ENCODE data around the gene SPATS2L.
A peak's percentile ranks its signal among the peaks of the same experiment; 100 is the strongest.

Gene SPATS2L

DNA sequence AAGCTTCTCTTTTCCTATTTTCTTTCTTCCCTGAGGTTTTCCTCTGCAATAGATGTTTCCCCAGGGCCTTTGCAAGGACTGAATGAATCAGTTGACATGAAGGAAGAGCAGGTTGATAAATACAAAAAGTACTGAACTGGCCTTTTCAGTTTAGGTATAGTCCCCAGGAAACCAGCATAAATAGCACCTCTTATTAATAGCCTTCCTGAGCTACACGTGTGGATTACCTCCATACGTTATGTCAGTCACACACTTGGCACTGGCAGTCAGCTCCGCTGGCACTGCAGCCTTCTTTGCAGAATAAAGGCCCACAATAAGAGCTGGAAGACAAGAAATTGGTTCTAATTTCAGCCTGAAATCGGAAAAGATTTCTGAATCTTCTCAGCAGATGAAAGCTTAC is 142.7 kb downstream of the SPATS2L start:
- DNase-seq: no peak

DNA sequence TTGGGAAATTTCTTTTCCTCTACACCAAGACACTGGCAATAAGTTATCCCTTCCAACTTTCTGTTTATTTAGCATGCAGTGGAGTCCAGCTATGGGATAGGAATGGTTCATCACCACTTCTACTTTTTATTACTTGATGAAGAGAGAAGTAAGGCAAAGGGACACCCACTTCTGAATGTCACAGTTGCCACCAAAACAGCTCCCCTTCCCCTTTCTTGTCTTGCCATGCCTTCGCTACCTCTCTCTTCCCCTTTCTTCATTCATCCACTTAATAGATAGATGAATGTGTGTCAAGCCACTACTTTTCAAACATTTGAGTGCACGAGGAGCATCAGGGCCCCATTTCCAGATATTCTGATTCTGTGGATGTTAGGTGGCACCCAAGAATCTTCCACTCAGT is 143.8 kb downstream of the SPATS2L start:
- DNase-seq: no peak

DNA sequence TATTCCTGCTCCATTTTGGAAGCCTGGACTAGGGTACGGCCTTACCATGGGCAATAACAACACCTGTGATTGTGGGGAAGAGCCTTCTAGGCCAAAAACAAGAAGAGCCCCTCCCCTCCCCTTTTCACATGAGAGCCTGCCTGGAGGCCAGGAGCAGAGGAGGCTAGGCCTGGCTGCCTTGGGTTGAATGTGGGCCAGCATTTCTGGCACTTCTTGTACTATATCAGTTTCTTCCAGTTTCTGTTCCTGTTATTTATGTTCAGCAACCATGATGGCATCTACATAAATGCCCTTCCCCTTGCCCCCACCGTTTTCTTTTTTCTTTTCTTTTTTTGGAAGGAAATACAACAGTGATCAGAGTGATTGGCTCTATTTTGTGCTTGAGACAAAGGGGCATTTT is 145.0 kb downstream of the SPATS2L start:
- DNase-seq: no peak

DNA sequence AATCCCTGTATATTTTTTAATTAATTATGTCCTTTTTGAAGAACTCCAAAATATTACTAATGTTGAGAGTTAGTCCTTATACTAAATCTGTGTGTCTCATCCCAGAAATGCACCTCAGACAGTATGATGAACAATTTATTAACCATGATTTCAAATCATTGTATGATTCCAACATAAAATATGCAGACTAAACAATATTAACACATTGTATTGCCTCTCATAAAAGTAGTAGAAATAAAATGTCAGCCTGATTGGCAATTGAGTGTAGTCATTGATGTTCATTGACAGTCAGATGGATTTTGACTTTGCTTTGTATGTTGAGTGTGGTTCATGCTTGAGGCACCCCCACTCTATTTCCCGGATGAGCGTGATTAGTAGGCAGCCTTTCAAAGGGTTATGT is 145.9 kb downstream of the SPATS2L start:
- DNase-seq: no peak

DNA sequence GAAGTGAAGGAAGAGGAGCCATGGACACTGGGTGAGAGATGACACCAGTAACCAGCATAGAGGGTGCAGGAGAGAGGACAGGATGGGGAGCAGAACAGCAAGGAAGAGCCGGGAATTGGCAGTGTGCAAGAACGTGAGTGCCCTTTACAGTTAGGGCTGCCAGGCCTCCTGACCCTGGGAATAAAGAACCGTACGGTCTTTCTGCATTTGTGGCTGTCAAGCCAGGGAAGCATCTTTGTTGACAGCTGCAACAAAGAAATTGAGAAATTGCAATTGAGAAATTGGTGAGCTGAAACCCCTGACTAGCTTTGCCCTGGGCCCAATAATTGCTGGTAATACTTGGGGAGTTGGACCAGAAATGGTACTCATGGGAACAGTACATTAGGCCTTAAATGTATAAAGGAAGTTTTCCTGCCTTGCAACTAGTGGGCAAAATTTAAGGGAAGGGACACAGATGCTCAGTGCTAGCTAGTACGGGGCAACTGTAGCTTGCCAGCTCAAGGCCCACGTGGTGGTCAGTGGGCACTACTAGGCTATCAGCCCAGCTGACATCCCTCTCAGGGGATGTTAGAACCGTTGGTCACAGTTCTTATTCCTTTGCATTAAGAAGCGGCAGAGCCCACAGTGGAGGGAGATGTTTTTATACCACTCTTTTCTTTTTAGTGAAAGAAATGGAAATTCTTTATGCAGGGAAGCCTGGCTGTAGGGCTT is 146.8 kb downstream of the SPATS2L start:
- DNase-seq: no peak

DNA sequence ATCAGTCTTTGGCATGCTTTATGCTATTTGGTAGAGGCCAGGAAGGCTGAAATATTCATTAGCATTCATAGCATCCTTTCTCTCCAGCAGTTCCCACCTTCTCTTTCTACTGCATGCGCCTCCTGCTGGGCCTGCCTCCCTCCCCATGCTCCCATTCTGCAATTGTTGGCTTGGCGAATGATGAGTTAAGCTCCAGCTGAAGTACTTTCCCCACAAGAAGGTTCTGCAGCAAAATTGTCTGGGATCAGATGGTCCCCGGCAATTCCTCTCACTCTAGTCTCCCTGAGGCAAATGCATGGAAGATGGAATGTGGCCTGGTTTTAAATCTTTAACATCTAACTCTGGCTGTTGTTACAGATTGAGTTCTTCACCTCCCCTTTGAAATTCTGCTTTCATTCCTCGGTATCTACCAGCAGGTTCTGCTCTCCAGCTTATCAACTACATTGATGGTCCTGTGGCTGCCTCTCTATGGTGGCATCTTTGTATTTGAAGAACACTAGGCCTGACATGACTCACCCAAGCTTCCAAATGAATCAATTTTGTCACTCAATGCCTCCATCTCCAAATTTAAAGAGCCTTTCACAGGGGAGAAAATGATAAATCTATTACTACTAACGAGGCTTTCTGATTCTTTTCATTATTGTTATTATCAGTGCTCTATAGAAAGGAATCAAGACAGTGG is 147.5 kb downstream of the SPATS2L start:
- DNase-seq: no peak

DNA sequence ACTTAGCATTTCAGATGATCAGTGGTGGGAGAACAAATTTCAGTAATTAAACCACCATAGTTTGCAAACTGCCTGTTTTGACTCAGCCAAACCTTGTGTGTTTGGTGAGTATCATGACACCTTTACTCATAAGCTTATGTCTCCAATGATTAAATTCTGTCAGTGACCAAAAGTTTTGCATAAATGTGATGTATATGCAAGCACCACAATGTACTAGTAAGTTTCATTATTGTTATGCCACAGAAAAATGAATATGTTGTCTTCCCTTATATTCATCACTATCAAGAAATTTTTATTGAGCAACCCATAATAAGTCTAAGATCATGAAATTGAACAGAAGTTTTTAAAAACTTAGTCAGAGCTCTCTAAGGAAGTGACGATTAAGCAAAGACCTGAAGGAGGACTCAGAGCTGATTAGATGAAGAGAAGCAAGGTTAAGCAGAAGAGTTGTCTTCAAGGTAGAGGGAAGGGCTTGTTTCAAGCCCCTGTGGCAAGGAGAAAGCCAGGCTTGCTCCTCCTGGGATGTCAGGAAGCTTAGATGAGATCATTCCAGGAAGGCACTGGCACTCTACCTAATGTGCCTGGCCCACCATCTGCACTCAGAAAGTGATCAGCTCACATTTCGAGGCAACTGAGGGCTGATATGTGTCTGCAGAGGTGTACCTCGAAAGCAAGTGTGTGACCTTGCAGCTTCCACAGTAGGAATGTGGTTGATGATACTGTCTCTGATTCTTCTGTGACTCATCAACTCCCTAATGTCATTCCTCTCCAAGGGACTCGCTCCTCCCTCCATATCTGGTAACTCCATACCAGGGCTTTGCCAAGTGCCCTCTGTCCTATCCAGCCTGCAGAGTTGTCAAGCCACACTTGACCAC is 148.7 kb downstream of the SPATS2L start:
- DNase-seq: no peak

DNA sequence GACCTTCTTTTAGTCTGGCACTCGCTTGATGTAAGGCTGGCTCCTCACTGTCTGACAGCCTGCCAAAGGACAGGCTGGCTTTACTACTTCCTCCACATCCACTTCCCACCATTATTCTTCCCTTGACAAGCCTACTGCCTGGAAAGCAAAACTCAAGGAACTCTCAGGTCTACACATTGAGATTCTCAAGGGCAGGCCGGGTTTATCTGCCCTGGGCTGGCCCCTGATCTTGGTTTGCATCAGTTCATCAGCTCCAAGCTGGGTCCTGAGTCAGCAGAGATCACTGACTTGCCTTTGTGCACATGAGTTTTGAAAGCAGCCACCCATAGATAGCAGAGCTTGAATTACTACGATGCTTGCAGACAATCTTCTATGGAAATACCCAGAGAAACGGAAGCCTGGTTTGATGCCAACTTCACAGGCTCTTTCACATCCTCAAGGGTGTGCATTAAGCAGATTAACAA is 149.5 kb downstream of the SPATS2L start:
- peak; percentile 68 for DNase-seq

DNA sequence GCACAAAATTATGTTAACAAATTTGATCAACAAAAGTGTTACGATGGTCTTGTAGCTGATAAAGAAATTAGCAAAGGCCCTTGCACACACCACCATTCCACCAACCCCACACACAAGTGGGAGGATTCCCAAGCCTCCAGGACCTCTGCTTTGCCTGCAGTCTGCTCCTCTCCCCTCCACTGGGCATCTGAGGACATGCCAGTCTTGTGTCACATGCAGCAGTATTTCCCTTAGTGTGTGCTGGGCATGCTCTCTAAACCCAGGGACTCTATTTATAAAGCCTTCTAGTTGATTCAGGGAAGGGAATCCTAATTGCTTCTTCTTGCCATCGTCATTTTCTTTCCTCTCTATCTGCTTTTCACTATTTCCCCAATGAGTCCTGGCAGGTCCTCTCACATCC is 150.1 kb downstream of the SPATS2L start:
- no peak for DNase-seq

DNA sequence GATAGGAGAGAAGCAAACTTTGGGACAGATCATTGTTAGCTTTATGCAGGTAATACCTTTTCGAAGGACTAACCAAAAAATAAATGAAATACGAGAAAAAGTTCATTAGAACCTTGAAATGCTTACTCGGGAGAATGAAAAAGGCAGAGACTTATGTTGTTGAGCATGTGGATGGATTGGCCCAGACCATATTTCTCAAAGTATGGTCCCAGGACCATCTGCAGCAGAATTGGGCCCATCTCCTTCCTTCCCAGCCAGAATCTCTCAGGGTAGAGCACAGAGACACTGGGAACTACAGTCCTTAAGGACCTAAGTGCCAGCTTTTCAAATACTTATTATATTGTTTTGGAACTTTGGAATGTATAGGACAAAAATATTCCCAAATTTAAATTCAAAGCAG is 152.6 kb downstream of the SPATS2L start:
- DNase-seq: no peak

DNA sequence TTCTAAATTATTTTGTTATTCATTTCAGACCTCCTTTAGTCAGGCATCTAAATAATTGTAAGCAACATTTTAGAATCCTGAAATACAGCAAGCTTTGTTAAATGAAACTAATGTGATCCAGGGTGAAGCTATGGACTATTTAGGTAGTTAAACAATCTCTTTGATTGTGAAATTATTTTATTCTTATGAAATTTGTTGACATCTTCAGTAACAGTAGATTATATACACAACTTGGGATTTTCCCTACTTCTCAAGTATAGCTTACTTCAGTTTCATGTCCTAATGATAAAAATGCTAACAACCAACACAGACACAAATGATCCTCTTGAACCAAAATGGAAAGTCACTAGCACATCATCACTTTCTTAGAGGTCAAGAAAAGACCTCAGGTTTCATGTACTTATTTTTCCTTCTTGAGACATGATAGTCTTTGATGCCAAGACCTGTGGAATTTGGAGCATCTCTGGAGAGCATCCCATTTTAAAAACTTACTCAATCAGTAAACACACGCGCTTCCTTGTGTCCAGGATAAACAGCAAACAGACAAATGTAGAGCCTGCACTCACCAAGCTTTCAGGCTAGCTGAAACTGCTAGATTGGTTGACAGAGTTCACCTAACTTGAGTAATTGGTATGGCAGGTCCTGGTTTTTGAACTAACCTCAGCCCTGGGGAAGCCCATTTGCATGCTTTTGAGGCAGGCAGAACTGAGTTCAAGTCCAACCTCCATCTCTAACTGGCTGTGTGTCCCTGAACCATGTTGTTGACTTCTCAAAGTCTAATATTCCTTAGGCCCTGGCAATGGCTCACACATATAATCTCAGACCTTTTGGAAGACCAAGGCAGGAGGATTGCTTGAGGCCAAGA is 155.6 kb downstream of the SPATS2L start:
- no peak for DNase-seq

DNA sequence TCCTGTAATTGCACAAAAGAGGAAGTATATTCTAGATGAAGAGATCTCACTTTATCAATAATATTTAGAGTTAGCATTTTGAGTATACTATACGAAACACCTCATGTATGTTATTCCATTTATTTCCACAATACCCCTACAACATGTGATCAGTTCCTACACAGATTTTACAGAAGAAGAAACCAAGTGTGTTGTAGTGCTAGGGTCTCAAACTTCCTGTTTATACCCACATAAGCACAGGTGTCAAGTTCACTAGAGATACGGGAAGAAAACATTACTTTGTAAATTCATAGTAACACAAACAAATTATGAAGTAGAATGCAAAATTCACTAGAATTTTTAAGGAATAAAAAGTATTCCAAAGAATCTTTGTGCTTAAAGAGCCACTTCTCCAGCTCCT is 157.0 kb downstream of the SPATS2L start:
- DNase-seq: no peak

DNA sequence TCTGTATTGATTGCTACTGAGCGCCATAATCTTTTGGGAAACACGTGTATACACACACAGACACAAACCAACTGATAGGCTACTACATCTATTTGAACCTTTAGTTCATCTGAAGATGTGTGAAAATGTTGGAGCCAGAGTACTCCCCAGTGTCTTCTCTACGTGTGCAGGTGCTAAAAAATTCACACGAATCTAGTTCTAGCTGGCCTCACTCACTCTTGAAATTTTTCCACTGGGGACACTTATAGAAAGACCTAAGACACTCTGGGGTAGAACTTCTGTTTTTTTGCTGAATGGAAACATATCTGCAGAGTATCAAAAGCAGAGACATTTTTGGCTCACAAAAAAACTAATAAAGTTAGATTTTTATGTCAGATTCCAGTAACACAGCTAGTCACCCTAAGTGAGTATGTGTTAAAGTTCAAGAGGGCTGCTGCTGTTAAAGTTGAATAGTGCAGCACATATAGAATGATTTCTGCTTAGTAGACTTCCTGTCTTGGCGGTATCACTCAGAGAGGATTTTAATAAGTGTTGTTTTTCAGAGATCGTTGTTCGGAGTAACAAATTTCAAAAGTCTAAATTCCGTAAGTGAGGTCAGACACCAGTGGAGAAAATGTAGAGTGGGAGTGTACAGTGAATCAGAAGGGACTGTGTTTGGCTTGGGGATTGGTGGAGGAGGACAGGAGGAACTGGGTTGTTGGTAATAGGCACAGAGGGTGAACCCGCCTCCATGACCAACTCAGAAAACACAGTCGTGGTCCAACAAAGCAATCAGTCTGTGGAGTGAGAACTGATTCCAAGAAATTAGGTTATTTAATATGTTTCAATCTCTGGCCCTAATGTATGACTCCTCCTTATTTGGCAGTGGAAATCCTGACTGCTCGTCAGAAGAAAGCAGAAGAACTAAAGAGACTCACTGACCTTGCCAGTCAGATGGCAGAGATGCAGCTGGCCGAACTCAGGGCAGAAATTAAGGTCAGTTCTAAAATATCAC is 160.2 kb downstream of the SPATS2L start:
- DNase-seq: no peak

DNA sequence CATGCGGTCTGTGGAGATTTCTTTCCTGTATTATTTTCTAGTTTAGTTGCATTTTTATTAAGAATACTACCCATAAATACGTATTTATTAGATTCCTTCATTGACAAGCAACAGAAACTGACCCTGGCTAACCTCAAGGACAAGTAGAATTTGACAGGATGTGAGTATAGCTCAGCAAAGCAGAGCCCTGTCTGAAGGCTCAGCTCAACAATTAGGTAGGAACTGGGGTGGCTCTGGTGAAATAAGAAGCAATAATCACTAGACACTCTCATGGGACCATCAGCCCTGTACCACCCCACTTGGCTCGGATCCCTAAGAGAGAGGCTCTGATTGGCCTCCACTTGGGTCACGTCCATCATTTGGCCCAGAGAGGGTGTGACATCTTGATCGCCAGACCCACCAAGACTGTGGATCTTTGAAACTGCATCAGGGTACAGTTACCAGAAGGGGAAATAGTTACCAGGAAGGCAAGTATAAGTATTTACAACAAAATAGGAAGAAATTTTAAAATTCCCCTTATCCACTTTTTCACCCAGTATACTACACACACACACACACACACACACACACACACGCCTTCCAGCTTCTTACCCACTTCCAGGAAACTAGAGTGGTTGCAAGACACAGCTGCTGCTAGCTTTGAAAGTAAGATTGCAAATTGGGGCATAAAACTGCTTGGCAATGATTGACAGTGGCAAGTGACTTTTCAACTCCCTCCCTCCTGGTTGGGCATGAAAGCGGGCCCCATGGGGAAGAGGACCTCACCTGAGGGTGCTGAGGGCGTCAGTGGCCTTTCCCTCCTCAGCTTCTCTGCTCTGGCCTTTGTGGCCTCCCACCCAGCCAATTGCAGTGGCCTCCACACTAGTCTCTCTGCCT is 161.6 kb downstream of the SPATS2L start:
- no peak for DNase-seq

DNA sequence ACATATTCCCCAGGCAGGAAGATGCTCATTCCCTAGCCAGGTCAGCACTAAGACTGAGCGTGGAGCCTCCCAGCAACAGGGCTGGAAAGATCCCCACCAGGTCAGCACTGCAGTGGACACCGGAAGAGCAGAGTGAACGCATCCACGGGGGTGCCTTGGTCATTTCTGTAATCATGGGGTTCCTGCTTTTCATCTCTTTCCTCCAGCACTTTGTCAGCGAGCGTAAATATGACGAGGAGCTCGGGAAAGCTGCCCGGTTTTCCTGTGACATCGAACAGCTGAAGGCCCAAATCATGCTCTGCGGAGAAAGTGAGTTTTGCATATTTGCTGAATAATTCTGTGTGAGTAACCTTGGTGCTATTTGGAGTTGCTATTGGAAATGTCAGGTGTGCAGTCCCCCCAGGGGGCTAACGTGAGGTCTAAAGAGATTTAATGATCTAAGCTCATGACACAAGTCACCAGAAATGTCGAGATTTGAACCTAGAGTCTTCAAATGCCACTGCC is 163.3 kb downstream of the SPATS2L start:
- DNase-seq: no peak

DNA sequence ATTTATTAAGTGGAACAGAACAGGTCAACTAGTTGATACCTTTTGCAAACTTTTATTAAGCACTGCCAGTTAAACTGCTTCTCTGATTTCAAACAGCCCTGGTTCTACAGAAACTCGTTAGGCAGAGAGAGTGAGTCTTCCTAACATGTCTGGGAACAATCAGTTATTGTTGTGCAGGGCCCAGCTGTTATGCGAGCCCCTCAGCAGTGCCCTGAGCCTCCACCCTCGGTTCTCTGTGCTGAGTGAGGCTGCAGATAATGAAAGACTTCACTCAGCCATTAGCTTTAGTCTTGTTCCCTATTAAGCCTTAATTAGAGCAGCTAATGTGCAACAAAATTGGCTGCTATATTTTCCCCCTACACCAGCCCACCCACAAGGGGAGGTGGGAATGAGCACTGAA is 163.7 kb downstream of the SPATS2L start:
- no peak for DNase-seq

DNA sequence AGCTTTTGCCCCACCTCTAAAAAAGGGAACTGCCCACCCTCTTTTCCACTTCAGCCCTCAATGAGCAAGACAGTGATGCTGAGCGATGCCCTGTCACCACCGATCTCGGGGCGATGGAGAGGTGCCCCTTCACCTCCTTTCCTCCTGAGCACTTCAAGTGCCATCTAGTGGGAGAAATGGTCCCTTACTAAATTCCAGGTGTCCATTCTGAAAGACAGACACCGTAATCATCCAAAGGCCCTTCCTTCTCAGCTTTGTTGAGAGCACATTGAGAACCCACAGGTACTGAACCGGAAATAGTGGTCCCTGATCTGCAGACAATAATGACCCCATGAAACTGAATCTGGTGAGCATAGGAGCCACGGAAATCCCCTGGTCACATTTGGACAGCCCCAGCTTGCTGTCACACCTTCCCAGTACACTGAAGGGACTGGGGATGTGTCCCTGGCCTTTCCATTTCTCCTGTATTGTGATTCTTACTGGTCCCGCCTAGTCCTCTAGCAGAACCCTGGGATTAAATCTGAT is 164.9 kb downstream of the SPATS2L start:
- no peak for DNase-seq

DNA sequence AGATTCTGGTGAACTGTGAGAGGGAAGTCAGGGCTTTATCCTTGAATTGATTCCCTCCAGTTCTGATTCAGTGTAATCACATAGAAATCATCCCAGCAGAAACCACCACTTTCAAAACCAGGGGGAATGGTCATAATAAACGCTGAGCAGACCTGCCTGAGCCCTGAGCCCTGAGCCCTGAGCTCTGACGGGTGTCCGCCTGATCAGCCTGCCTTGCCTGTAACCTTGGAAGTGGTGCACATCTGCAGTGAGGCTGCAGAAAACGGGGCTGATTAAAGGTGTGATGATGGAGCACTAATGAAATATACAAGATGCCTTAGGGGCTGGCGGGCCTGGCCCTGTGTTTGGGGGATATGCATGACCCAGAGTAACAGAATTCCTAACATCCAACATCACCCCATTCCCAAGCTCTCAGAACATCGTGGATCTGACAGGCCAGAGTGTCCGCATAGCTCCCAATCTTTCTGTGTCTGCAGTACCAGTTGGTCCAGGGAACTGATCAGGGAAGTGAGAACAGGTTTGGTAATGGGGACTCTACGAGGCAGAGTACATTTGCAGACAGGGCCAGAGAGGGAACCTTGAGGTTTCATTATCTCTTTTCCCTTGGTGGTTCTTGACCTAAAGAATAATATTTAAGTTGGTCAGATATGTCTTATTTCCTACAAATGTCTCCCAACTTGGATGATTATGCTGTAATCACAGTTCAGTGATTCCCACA is 165.6 kb downstream of the SPATS2L start:
- no peak for DNase-seq

DNA sequence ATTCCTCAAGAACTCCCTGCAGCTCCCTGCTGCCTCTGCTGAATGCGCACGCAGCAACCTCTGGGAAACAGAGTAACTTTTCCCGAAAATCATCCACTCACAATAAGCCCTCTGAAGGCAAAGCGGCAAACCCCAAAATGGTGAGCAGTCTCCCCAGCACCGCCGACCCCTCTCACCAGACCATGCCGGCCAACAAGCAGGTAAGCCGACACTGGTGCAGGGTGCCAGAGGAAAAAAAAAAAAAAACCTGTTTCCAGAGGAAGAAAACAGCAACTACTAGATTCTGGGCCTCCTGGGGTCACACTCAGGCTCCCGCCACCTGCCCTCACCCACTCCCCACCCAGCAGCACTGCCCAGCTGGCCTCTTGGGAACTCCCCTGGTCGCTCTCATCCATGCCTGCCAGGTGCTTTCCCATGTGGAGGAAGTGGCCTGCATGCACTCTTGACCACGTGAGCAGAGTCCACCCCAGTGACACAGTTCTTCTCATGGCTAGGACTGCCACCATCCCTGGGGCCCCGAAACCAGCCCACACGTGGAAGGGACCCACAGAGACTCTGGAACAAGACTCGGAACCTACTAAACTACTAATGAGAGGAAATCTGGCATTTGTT is 166.5 kb downstream of the SPATS2L start:
- no peak for DNase-seq
